Lung (tissue), 12 donors: ENCODE measurements around the gene GIMAP2. TPM values are rescaled to one million over a fixed set of nuclear protein-coding genes. Genes with fewer than 3 reads are reported as not detected.
A peak's percentile ranks its signal among the peaks of the same experiment; 100 is the strongest.
"Not testable (repeated sequence)": the region's sequence is repeated elsewhere in the genome, so short reads cannot be mapped to it uniquely, and the experiment has no call there.

Source experiments
- ATAC-seq: fragments of 200-7000 bp; cut with Tn5 transposase; one replicate; pipeline ENCODE4 v1.9.1; 2020; ENCODE audit warnings: moderate number of reproducible peaks; ENCODE audit not compliant: insufficient read depth, low FRiP score
- DNase-seq, 3 donors: peaks; one replicate each; pipeline ENCODE4 v3.0.0-alpha.2; 2013 to 2017
- H3K27ac ChIP-seq, 2 donors: one replicate each; pipeline ENCODE4 v1.5.1; 2013; ENCODE audit warnings: mild to moderate bottlenecking in 2 of 2, moderate library complexity in 2 of 2, control low read depth in 1 of 2, inconsistent platforms in 1 of 2, low read depth in 1 of 2, low read length in 1 of 2
- H3K27me3 ChIP-seq, 3 donors: one replicate each; pipeline ENCODE4 v1.5.1; 2013; ENCODE audit warnings: low read length in 2 of 3; ENCODE audit not compliant: control insufficient read depth in 3 of 3, insufficient read depth in 3 of 3
- H3K36me3 ChIP-seq, 4 donors: one replicate each; pipeline ENCODE4 v1.5.1; 2013; ENCODE audit warnings: low read length in 4 of 4, mild to moderate bottlenecking in 1 of 4, moderate library complexity in 1 of 4; ENCODE audit not compliant: control insufficient read depth in 4 of 4, insufficient read depth in 4 of 4
- H3K4me1 ChIP-seq, 5 donors: one replicate each; pipeline ENCODE4 v1.5.1; 2013; ENCODE audit warnings: low read length in 5 of 5, mild to moderate bottlenecking in 2 of 5, moderate library complexity in 1 of 5; ENCODE audit not compliant: control insufficient read depth in 5 of 5, insufficient read depth in 5 of 5
- H3K4me3 ChIP-seq: one replicate; pipeline ENCODE4 v1.5.1; 2013; ENCODE audit warnings: mild to moderate bottlenecking, control low read depth, moderate library complexity
- H3K9ac ChIP-seq, 2 donors: one replicate each; pipeline ENCODE4 v1.5.1; 2013; ENCODE audit warnings: low read length in 2 of 2, control low read depth in 1 of 2; ENCODE audit not compliant: insufficient read depth in 1 of 2
- H3K9me3 ChIP-seq, 4 donors: one replicate each; pipeline ENCODE4 v1.5.1; 2013; ENCODE audit warnings: low read length in 3 of 4, mild to moderate bottlenecking in 1 of 4, moderate library complexity in 1 of 4; ENCODE audit not compliant: control insufficient read depth in 4 of 4, insufficient read depth in 3 of 4
- WGBS, 2 donors: extraction: QIAGEN DNeasy Blood & Tissue Kit; methylation state at CpG; one replicate each; pipeline ENCODE4 v1.1.7; 2013; 5-methylcytosine and 5-hydroxymethylcytosine counted together
- polyA plus RNA-seq, 2 donors: library from polyadenylated mRNA; stranded (reverse); fragments of 200-250 nt; gene quantifications; one replicate each; pipeline ENCODE4 v1.2.1, GENCODE V29; 2013
- total RNA-seq, 2 donors: library from RNA; depleted of rRNA in 1 of 2; stranded (reverse); fragments of >200 nt in 1 of 2; gene quantifications; one replicate each; pipeline ENCODE4 v1.2.1, GENCODE V29; 2014 to 2021
- TF ChIP-seq, protein P1 (sequence below): IDR thresholded peaks from 2 replicates; pipeline ENCODE4 v1.5.1; 2012; ENCODE audit warnings: mild to moderate bottlenecking; ENCODE audit errors: control extremely low read depth, extremely low read depth
- donor health status: control.
- donor health status: control.
- donor health status: Bipolar disorder and iron deficiency.
- donor health status: healthy.
- donor health status: DM: yes; HTN: yes; CAD: no.

The GIMAP2 gene
- total and polyA plus RNA-seq, 4 donors = 10.7 to 24.9 (median 18.1) TPM

DNA sequence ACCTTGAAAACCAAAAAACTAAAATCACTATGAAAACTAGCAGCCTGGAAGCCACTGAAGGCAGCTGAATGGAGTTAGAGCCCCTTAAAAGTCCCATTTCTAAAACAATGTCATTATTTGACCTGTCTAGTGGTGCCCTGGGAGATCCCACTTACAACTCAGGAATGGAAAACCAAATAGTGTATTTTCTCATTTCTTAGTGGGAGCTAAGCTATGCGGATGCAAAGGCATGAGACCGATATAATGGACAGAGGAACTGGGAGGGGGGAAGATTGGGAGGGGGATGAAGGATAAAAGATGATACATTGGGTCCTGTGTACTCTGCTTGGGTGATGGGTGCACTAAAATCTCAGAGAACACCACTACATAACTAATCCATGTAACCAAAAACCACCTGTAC, 9.8 kb upstream of the GIMAP2 start:
- Histone ChIP-seq H3K4me1 (peaks cover 0 to 13% (median 0%) of the 10 kb centered on the region in 5 donors), H3K36me3 (no peaks in the 10 kb centered on the region), H3K27me3 (no peaks in the 10 kb centered on the region), H3K27ac (peak overlapping the region; percentile 17 to 45), H3K4me3 (no peak overlapping the region), H3K9ac (peak overlapping the region in 1 of 2 donors; percentile 23), H3K9me3 (no peaks in the 10 kb centered on the region)
- DNase-seq = no peak
- 49 to 50% methylated on average over 2 of the region's 2 CpGs for WGBS, 2 donors
- TF ChIP-seq, protein P1, sequence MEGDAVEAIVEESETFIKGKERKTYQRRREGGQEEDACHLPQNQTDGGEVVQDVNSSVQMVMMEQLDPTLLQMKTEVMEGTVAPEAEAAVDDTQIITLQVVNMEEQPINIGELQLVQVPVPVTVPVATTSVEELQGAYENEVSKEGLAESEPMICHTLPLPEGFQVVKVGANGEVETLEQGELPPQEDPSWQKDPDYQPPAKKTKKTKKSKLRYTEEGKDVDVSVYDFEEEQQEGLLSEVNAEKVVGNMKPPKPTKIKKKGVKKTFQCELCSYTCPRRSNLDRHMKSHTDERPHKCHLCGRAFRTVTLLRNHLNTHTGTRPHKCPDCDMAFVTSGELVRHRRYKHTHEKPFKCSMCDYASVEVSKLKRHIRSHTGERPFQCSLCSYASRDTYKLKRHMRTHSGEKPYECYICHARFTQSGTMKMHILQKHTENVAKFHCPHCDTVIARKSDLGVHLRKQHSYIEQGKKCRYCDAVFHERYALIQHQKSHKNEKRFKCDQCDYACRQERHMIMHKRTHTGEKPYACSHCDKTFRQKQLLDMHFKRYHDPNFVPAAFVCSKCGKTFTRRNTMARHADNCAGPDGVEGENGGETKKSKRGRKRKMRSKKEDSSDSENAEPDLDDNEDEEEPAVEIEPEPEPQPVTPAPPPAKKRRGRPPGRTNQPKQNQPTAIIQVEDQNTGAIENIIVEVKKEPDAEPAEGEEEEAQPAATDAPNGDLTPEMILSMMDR = no peak
- no peak for ATAC-seq

DNA sequence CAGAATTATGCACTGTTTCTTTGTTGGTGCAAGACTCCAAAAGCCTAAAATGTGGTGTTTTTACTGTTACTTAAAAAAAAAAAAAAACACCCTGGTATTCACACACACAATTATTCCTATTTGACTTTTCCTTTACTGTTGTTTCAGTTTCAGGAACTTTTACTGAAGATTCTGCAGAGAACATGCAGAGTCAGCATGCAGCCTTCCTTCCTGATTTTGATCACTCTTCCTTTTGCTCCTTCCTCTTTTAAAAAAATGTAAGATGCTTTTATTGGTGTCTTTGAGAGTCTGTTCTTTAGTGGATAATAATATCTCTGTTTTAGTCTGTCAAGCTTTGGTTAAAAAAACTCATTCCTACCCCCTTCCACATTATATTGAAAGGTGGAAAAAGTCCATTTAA, 9.2 kb upstream of the GIMAP2 start:
- not testable (repeated sequence) for H3K27ac ChIP-seq, H3K9ac ChIP-seq, H3K36me3 ChIP-seq, H3K27me3 ChIP-seq, H3K4me3 ChIP-seq, ATAC-seq, H3K9me3 ChIP-seq
- peak in 2 of 3 donors; percentile 11 to 14 for DNase-seq
- peaks cover 0 to 13% (median 0%) of the 10 kb centered on the region in 5 donors for H3K4me1 ChIP-seq

- WGBS, 2 donors = 10 to 26% methylated on average over 3 of the region's 3 CpGs
- peaks cover 0 to 13% (median 0%) of the 10 kb centered on the region in 5 donors for H3K4me1 ChIP-seq
- H3K27ac ChIP-seq, H3K9ac ChIP-seq, H3K9me3 ChIP-seq, H3K27me3 ChIP-seq, H3K4me3 ChIP-seq, H3K36me3 ChIP-seq: not testable (repeated sequence)
- ATAC-seq = peak; percentile 11
- peak in 2 of 3 donors; percentile 46 to 62 for DNase-seq
Measured at GRCh38 chr7:150676854-150677253, 8.7 kb upstream of the GIMAP2 start.

GRCh38 chr7:150678601-150679000, 6.9 kb upstream of the GIMAP2 start:
- not testable (repeated sequence) for H3K27me3 ChIP-seq, H3K4me3 ChIP-seq, H3K27ac ChIP-seq, ATAC-seq, H3K36me3 ChIP-seq, DNase-seq, H3K9ac ChIP-seq, H3K9me3 ChIP-seq
- WGBS, 2 donors = 84 to 91% methylated on average over 11 of the region's 11 CpGs
- H3K4me1 ChIP-seq = peaks cover 0 to 13% (median 0%) of the 10 kb centered on the region in 5 donors

DNA sequence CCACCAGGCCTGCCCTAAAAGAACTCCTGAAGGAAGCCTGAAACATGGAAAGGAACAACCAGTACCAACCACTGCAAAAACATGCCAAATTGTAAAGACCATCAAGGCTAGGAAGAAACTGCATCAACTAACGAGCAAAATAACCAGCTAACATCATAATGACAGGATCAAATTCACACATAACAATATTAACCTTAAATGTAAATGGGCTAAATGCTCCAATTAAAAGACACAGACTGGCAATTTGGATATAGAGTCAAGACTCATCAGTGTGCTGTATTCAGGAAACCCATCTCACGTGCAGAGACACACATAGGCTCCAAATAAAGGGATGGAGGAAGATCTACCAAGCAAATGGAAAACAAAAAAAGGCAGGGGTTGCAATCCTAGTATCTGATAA, 5.1 kb upstream of the GIMAP2 start:
- H3K9ac ChIP-seq, H3K4me3 ChIP-seq, H3K9me3 ChIP-seq, H3K27ac ChIP-seq, H3K27me3 ChIP-seq, ATAC-seq, DNase-seq, H3K36me3 ChIP-seq: not testable (repeated sequence)
- peaks cover 0 to 17% (median 2%) of the 10 kb centered on the region in 5 donors for H3K4me1 ChIP-seq
- WGBS, 2 donors = 83 to 86% methylated on average over 1 to 2 of the region's 2 CpGs
